ENCODE results near the gene IFFO2. TPM values are rescaled to one million over a fixed set of nuclear protein-coding genes. Genes with fewer than 3 reads are reported as not detected.
A peak's percentile ranks its signal among the peaks of the same experiment; 100 is the strongest.

Gene IFFO2
- 10 to 100 TPM; 23.0 to 38.4 (median 26.4) TPM for total RNA-seq
- 10 to 100 TPM; 13.9 to 14.0 TPM for polyA plus RNA-seq

DNA sequence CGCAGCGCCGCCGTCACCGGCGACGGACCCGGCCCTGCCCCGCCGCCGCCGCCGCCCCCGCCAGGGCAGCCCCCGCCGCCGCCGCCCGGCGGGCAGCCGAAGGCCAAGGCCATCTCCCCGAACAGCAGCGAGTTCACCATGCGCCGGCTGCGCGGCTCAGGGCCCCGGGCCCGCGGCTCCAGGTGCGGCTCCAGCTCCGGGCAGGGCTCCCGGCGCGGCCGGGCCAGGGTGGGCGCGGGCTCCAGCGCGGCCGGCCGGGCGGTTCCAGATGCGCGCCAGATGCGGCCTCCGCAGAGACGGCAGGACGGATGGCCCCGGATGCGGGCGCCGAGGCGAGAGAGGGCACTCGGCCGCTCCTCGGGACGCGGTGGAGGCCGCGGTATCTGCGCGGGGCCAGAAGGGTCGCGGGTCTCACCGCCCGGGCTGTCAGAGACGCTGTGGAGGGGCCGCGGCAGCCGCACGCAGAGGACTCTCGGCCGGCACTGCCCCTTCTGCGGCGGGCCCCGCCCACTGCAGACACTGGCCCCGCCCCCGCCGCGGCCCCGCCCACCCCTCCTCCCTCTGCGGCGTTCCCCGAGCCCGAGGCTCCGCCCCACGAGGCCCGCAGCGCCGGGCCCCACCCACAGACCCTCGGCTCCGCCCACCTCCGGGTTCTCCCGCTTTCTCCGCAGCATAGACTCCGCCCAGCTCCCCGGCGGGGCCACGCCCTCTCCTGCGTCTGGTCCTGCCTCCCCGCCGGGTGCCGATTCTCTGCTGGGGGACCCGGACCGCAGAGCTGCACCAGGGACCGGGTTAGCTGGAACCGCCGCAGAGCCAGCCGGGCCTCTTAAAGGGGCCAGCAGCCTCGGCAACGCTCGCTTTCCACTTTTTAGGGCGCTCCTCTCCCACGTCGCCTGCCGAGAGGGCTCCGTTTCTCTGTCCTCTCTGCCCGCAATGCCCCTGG, at the start of gene IFFO2:
Gene IFFO2, minus strand, starts transcription at position 484 of the 943 bp plus-strand sequence. Its CDS starts 344 bp downstream, at position 140.
- Histone ChIP-seq H3K27ac (peak within 1 kb of the TSS; percentile 65 to 78 (median 72)), H3K36me3 (no peaks in the 10 kb centered on the region), H3K4me1 (peaks cover 5 to 22% (median 7%) of the 10 kb centered on the region in 3 donors), H3K9me3 (no peaks in the 10 kb centered on the region), H3K4me3 (peak within 1 kb of the TSS; percentile 56 to 91 (median 82)), H3K27me3 (no peaks in the 10 kb centered on the region)
- intact Hi-C loops (cut with DNase I): loop anchor here in 1 of 3 donors (10.0 kb wide), 1 partner anchor 52 kb away; the partner anchor contains the start of gene ALDH4A1
- TF ChIP-seq, protein P1, sequence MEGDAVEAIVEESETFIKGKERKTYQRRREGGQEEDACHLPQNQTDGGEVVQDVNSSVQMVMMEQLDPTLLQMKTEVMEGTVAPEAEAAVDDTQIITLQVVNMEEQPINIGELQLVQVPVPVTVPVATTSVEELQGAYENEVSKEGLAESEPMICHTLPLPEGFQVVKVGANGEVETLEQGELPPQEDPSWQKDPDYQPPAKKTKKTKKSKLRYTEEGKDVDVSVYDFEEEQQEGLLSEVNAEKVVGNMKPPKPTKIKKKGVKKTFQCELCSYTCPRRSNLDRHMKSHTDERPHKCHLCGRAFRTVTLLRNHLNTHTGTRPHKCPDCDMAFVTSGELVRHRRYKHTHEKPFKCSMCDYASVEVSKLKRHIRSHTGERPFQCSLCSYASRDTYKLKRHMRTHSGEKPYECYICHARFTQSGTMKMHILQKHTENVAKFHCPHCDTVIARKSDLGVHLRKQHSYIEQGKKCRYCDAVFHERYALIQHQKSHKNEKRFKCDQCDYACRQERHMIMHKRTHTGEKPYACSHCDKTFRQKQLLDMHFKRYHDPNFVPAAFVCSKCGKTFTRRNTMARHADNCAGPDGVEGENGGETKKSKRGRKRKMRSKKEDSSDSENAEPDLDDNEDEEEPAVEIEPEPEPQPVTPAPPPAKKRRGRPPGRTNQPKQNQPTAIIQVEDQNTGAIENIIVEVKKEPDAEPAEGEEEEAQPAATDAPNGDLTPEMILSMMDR (IDR thresholded peaks at IDR 0.05): no peak
- 0% methylated on average over 83 to 119 of the region's 119 CpGs for WGBS, 2 donors
- ATAC-seq: peak; percentile 89 to 95 (median 92)
- DNase-seq: peak; percentile 96 to 100 (median 99)
- no peak for FAIRE-seq

DNA sequence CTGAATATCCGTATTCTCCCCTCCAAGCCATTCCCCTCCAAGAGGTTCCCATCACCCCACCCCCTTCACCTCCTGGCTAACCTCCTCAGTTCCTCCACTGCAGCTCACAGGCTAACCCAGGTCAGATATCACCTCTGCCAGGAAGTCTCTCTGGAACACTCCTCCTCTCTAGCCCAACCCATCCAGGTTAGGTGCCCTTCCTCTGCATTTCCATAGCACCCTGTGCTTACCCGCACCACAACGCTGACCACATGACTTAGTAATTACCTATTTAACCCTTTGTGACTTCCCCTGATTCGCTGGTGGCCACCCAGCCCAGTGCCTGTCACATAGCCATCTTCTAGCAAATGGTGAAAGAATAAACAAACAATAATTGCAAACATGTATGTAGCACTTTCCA, 49.5 kb upstream of the IFFO2 start:
- Histone ChIP-seq H3K27ac (peak overlapping the region; percentile 82 to 93 (median 88)), H3K4me1 (peaks cover 46 to 56% (median 55%) of the 10 kb centered on the region in 3 donors), H3K4me3 (peak overlapping the region in 1 of 4 donors; percentile 18), H3K36me3 (no peaks in the 10 kb centered on the region), H3K27me3 (no peaks in the 10 kb centered on the region), H3K9me3 (no peaks in the 10 kb centered on the region)
- intact Hi-C loops (cut with DNase I): no loop called here
- ATAC-seq: peak; percentile 8 to 27 (median 19)
- FAIRE-seq: no peak
- WGBS, 2 donors: 4 to 10% methylated on average over 4 of the region's 4 CpGs
- TF ChIP-seq, protein P1 (IDR thresholded peaks at IDR 0.05): no peak
- DNase-seq: peak in 3 of 6 donors; percentile 40 to 62 (median 46)

DNA sequence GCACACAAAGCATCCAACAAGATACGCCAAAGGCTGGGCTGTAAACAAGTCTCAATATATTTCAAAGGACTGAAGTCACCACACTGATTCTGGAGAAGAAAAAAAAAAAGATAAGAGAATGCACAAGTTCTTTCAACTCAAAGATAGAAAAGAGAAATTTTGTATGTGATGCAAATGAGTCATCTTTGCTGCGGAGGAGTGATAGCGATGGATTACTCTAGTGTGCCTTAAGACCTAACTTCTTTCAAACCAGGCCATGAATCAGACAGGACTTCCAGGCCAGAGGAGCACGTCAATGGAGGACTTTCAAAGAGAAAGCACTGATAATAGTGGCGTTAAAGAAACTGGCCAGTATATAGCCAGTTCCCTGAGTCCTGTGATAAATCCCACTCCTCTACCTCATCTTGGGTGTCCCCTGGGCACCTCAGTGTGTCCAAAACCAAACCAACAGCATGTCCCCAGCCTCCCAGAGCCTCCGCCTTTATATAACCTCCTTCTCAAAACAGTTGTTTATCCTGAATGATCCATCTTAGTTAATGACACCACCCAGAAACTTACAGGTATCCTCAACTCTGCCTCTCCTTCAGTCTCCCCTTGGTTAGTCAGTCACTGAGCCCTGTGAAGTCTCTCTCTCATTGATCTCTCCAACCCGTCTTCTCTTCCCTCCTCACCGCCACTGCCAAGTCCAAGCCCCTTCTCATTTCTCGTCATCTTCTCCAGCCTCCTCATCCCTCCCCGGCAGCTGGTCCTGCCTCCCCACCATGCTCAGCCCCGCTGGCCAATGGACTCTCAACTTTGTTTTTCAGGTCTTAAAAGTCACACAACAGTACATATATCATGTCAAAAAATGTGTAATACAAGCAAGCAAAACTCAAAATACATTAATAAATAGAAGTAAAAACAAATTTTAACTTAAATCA, 47.2 kb upstream of the IFFO2 start:
- intact Hi-C loops (cut with DNase I): no loop called here
- 92 to 95% methylated on average over 11 of the region's 11 CpGs for WGBS, 2 donors
- no peak overlapping the region for H3K4me3 ChIP-seq
- DNase-seq (no peak), ATAC-seq (no peak), FAIRE-seq (no peak)
- H3K36me3 ChIP-seq: no peaks in the 10 kb centered on the region
- H3K4me1 ChIP-seq: peaks cover 28 to 40% (median 33%) of the 10 kb centered on the region in 3 donors
- no peaks in the 10 kb centered on the region for H3K9me3 ChIP-seq
- TF ChIP-seq, protein P1 (IDR thresholded peaks at IDR 0.05): no peak
- no peaks in the 10 kb centered on the region for H3K27me3 ChIP-seq
- H3K27ac ChIP-seq: no peak overlapping the region

DNA sequence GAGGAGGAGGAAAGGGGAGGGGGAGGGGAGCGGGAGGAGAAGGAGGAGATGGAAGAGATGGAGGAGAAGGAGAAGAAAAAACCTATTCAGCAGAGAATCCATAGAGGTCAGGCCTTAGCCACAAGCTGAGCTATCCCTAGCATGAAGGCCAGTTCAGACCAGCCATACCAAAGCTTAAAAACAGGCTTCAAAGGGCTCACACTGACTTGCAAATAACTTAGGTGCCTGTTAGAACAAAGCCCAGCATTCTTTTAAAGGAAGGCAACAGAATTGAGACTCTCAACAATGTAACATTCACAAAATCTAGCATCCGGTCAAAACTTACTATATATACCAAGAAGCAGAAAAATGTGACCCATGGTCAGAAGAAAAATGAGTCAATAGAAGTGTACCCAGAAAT, 43.6 kb upstream of the IFFO2 start:
- intact Hi-C loops (cut with DNase I): no loop called here
- TF ChIP-seq, protein P1 (IDR thresholded peaks at IDR 0.05): no peak
- peaks cover 1 to 9% (median 4%) of the 10 kb centered on the region in 3 donors for H3K4me1 ChIP-seq
- H3K36me3 ChIP-seq: no peaks in the 10 kb centered on the region
- H3K9me3 ChIP-seq: no peaks in the 10 kb centered on the region
- H3K27ac ChIP-seq: no peak overlapping the region
- no peak for DNase-seq
- ATAC-seq: no peak
- no peaks in the 10 kb centered on the region for H3K27me3 ChIP-seq
- FAIRE-seq: no peak
- 94 to 95% methylated on average over 2 of the region's 2 CpGs for WGBS, 2 donors
- no peak overlapping the region for H3K4me3 ChIP-seq

All from pancreas (tissue), 10 donors.